ENCODE measurements around the gene NUDCD2.

Gene NUDCD2

GRCh38 chr5:163489745-163490075 is 29.8 kb upstream of the NUDCD2 start:
- TF ChIP-seq YY1 (IDR thresholded peaks at IDR 0.05; ENCODE audit: low read depth): no peak
- no peak for TF ChIP-seq CEBPB (IDR thresholded peaks at IDR 0.05)
- TF ChIP-seq MAX (IDR thresholded peaks at IDR 0.05): no peak
- no peak for TF ChIP-seq USF1 (IDR thresholded peaks at IDR 0.05)
- TF ChIP-seq CREB1 (IDR thresholded peaks at IDR 0.05; ENCODE audit: low read depth): no peak
- TF ChIP-seq EGR1 (IDR thresholded peaks at IDR 0.05): no peak
- TF ChIP-seq FOXM1 (IDR thresholded peaks at IDR 0.05; ENCODE audit: borderline replicate concordance, low read depth): no peak
- TF ChIP-seq EP300 (IDR thresholded peaks at IDR 0.05; ENCODE audit: borderline replicate concordance): no peak
- TF ChIP-seq RAD21 (IDR thresholded peaks at IDR 0.05; ENCODE audit: low read depth): no peak
- no peak for TF ChIP-seq ZBTB7A (IDR thresholded peaks at IDR 0.05; ENCODE audit: low read depth)
- TF ChIP-seq TEAD4 (IDR thresholded peaks at IDR 0.05): no peak
- TF ChIP-seq TAF1 (IDR thresholded peaks at IDR 0.05; ENCODE audit: low read depth): no peak
- TF ChIP-seq NFIC (IDR thresholded peaks at IDR 0.05): no peak
- TF ChIP-seq TCF12 (IDR thresholded peaks at IDR 0.05; ENCODE audit: low read depth): no peak
- no peak for TF ChIP-seq REST (IDR thresholded peaks at IDR 0.05; ENCODE audit: low read depth)

- no peak for TF ChIP-seq TCF12 (IDR thresholded peaks at IDR 0.05; ENCODE audit: low read depth)
- TF ChIP-seq TEAD4 (IDR thresholded peaks at IDR 0.05): no peak
- TF ChIP-seq REST (IDR thresholded peaks at IDR 0.05; ENCODE audit: low read depth): no peak
- no peak for TF ChIP-seq EP300 (IDR thresholded peaks at IDR 0.05; ENCODE audit: borderline replicate concordance)
- no peak for TF ChIP-seq NFIC (IDR thresholded peaks at IDR 0.05)
- no peak for TF ChIP-seq TAF1 (IDR thresholded peaks at IDR 0.05; ENCODE audit: low read depth)
- no peak for TF ChIP-seq CEBPB (IDR thresholded peaks at IDR 0.05)
- TF ChIP-seq FOXM1 (IDR thresholded peaks at IDR 0.05; ENCODE audit: borderline replicate concordance, low read depth): no peak
- no peak for TF ChIP-seq RAD21 (IDR thresholded peaks at IDR 0.05; ENCODE audit: low read depth)
- no peak for TF ChIP-seq YY1 (IDR thresholded peaks at IDR 0.05; ENCODE audit: low read depth)
- TF ChIP-seq ZBTB7A (IDR thresholded peaks at IDR 0.05; ENCODE audit: low read depth): no peak
- no peak for TF ChIP-seq MAX (IDR thresholded peaks at IDR 0.05)
- no peak for TF ChIP-seq EGR1 (IDR thresholded peaks at IDR 0.05)
- no peak for TF ChIP-seq USF1 (IDR thresholded peaks at IDR 0.05)
- TF ChIP-seq CREB1 (IDR thresholded peaks at IDR 0.05; ENCODE audit: low read depth): no peak
Observed at GRCh38 chr5:163489055-163489744, 29.3 kb upstream of the NUDCD2 start.

GRCh38 chr5:163478982-163479271 is 19.0 kb upstream of the NUDCD2 start:
- TF ChIP-seq TEAD4 (IDR thresholded peaks at IDR 0.05): no peak
- TF ChIP-seq EP300 (IDR thresholded peaks at IDR 0.05; ENCODE audit: borderline replicate concordance): no peak
- no peak for TF ChIP-seq MAX (IDR thresholded peaks at IDR 0.05)

- no peak for TF ChIP-seq RAD21 (IDR thresholded peaks at IDR 0.05; ENCODE audit: low read depth)
- TF ChIP-seq TAF1 (IDR thresholded peaks at IDR 0.05; ENCODE audit: low read depth): no peak
- TF ChIP-seq USF1 (IDR thresholded peaks at IDR 0.05): no peak
- TF ChIP-seq NFIC (IDR thresholded peaks at IDR 0.05): no peak
- no peak for TF ChIP-seq TCF12 (IDR thresholded peaks at IDR 0.05; ENCODE audit: low read depth)
- TF ChIP-seq CREB1 (IDR thresholded peaks at IDR 0.05; ENCODE audit: low read depth): no peak
- TF ChIP-seq YY1 (IDR thresholded peaks at IDR 0.05; ENCODE audit: low read depth): no peak
- TF ChIP-seq EGR1 (IDR thresholded peaks at IDR 0.05): no peak
- no peak for TF ChIP-seq REST (IDR thresholded peaks at IDR 0.05; ENCODE audit: low read depth)
- no peak for TF ChIP-seq TEAD4 (IDR thresholded peaks at IDR 0.05)
Observed at GRCh38 chr5:163478126-163478981, 18.5 kb upstream of the NUDCD2 start.

Data from Ishikawa (cell line).